HG03135 (cell line): ENCODE results near the gene CD28.
"Not testable (repeated sequence)": the region's sequence is repeated elsewhere in the genome, so short reads cannot be mapped to it uniquely, and the experiment has no call there.

Source experiments
- ATAC-seq: cut with Tn5 transposase; IDR thresholded peaks from one replicate; pipeline ENCODE4 v1.9.1; 2021; ENCODE audit warnings: mild to moderate bottlenecking, moderate library complexity; ENCODE audit not compliant: unreplicated experiment

The CD28 gene

GRCh38 chr2:203685789-203686420, 20.5 kb upstream of the CD28 start:
- no peak for ATAC-seq

- ATAC-seq: no peak
These were observed 19.3 kb upstream of the CD28 start for GRCh38 chr2:203687165-203687564.

GRCh38 chr2:203688798-203689197, 17.6 kb upstream of the CD28 start:
- ATAC-seq: peak; percentile 60

- peak; percentile 39 for ATAC-seq
These were observed 16.9 kb upstream of the CD28 start for GRCh38 chr2:203689426-203690116.

GRCh38 chr2:203690117-203690431, 16.4 kb upstream of the CD28 start:
- ATAC-seq: peak; percentile 9

GRCh38 chr2:203690441-203691047, 15.9 kb upstream of the CD28 start:
- no peak for ATAC-seq

- ATAC-seq: no peak
These were observed 15.3 kb upstream of the CD28 start for GRCh38 chr2:203691149-203691548.

- no peak for ATAC-seq
These were observed 14.3 kb upstream of the CD28 start for GRCh38 chr2:203692031-203692710.

- no peak for ATAC-seq
These were observed 13.1 kb upstream of the CD28 start for GRCh38 chr2:203693242-203693879.

GRCh38 chr2:203694191-203694590, 12.2 kb upstream of the CD28 start:
- ATAC-seq: no peak

GRCh38 chr2:203697190-203697589, 9.2 kb upstream of the CD28 start:
- ATAC-seq: no peak

GRCh38 chr2:203697763-203698162, 8.7 kb upstream of the CD28 start:
- ATAC-seq: not testable (repeated sequence)

GRCh38 chr2:203698410-203698809, 8.0 kb upstream of the CD28 start:
- not testable (repeated sequence) for ATAC-seq

- ATAC-seq: no peak
These were observed 2.0 kb upstream of the CD28 start for GRCh38 chr2:203704430-203704829.

GRCh38 chr2:203705178-203705577, 1.3 kb upstream of the CD28 start:
- no peak for ATAC-seq

GRCh38 chr2:203707530-203707929, 1.1 kb downstream of the CD28 start:
- ATAC-seq: no peak

- no peak for ATAC-seq
These were observed 2.5 kb downstream of the CD28 start for GRCh38 chr2:203708846-203709396.

- no peak for ATAC-seq
These were observed 3.1 kb downstream of the CD28 start for GRCh38 chr2:203709416-203710040.

GRCh38 chr2:203710226-203710625, 3.8 kb downstream of the CD28 start:
- no peak for ATAC-seq

GRCh38 chr2:203710952-203711351, 4.5 kb downstream of the CD28 start:
- ATAC-seq: no peak

GRCh38 chr2:203711399-203711798, 5.0 kb downstream of the CD28 start:
- no peak for ATAC-seq
